NCI-H2029 treated with DMSO at 0.1 percent for 48 hours (cell line): Measurements from ENCODE around the gene TRIM75.
A peak's percentile ranks its signal among the peaks of the same experiment; 100 is the strongest.
"Not testable (repeated sequence)": the region's sequence is repeated elsewhere in the genome, so short reads cannot be mapped to it uniquely, and the experiment has no call there.

ENCODE experiments used
- DNase-seq: peaks from one replicate; lab custom pipeline; 2025; lab: John Stamatoyannopoulos, UW

The TRIM75 gene

DNA sequence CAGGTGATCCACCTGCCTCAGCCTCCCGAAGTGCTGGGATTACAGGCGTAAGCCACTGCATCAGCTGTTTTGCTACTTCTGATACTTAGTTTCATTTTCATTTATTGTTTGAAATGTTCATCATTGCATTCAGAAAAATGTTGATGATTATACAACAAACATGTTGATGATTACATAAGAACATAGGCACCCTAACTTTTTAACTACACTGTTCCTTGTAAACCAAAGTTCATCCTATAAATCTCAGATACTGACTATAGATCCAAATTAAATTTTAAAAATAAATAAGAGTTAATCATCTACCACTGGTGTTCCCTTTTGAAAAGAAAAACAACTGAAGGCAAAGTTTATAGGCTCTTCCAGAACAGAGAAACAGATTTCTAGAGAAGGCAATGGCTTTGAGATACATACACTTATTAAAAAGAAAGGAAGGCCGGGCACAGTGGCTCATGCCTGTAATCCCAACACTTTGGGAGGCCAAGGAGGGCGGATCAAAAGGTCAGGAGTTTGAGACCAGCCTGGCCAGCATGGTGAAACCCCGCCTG is 23.4 kb downstream of the TRIM75 start:
- no peak for DNase-seq

DNA sequence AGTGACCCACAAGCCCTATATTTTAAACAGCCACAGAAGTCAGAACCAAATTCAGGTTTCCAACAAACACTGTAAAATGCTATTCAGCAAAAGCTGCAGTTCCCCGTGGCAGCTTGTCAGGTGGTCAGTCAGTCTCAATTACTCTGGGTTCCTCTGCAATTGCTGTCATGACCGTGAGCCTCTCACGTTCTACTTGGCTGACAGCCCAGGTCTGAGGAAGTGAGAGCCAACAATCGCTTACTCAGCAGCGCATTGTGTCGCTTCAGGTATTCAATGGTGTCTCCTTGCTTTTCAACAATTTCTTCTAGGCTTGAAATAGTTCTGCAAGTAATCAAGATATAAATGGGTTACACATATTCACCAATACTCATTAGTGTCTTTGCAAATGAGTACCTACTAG is 25.8 kb downstream of the TRIM75 start:
- peak; percentile 54 for DNase-seq

DNA sequence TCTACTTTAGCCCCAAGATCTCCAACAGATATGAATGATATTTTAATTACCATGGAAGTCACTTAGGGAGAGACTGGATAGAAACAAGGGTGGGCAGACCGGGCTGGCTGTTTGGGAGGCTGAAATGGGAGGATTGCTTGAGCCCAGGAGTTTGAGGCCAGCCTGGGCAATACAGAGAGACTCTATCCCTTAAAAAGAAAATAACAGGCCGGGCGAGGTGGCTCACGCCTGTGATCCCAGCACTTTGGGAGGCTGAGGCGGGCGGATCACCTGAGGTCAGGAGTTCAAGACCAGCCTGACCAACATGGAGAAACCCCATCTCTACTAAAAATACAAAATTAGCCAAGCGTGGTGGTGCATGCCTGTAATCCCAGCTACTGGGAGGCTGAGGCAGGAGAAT is 31.1 kb downstream of the TRIM75 start:
- not testable (repeated sequence) for DNase-seq

DNA sequence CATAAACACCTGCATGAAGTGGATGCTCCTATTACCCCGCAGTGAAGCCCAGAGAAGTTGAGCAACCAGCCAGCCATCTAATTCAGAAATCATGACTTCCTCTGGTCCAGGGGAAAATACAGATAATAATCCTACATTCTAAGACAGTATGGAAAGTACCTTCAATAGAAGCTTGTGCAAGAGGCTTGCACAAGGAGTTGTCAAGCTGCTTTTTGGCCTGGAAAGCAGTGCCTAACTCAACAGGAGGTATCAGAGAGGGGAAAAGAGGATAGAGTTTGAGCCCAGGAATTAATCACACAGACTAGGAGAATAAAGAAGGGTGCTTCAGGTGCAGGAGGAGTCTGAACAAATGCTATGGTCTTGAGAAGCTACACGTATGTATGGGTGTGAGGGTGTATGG is 32.3 kb downstream of the TRIM75 start:
- no peak for DNase-seq

DNA sequence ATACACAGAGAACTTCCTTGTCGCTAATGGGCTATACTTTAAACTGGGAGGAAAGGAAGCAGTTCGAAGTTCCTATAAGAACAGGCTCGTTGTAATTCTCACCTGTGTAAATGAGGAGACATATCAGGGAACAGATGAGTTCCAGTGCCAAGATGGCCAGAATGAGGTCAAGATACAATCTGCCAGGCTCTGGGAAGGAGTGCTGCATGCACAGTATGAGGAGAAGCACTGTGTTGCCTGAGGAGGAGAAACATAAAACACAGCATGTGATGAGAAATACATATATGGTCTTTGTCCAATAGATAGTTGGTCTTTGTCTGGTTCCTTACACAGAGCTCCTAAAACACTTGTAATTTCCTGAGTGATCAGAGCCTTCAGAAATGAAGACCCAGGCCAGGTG is 34.7 kb downstream of the TRIM75 start:
- DNase-seq, result no peak

DNA sequence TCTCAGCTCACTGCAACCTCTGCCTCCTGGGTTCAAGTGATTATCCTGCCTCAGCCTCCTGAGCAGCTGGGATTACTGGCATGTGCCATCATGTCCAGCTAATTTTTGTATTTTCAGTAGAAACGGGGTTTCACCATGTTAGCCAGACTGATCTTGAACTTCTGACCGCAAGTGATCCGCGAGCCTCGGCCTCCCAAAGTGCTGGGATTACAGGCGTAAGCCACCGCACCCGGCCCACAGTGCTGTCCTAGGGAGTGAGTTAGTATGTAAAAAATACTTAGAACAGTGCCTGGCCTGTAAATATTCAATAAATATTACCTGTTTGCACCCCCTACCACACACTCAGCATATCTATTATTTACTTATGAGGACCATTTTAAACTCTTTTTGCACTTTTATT is 38.5 kb downstream of the TRIM75 start:
- not testable (repeated sequence) for DNase-seq

DNA sequence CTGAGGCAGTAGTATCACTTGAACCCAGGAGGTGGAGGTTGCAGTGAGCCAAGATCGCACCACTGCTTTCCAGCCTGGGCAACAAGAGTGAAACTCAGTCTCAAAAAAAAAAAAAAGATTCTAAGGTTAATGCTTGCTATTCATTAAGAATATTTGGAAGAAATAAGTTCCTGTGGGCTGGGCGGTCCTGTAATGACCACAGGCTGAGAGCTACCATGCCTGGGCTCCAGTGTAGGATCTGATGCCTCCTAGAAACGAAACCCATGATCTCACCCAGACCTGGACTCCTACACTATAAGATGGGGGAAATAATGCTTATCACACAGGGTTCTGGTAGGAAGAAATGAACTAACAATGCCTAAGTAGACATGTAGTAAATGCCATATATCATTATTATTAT is 41.2 kb downstream of the TRIM75 start:
- DNase-seq, result no peak

DNA sequence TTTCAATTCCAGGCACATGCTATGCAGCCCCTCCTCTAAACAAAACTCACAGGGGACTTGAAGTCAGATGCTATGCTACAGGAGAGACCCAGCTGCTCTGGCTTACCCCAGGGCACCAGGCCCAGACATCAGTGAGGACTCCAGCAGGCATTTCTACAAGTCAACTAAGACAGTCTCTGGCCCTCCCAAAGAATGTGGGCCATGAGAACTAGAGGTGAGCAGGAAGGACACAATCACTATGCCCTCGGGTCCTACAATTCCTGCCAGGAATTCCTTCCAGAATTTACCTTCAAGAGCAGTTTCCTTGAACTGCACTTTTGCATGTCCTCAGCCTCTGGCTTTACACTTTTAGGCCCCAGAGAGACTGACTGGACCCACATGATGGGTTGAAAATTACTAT is 41.6 kb downstream of the TRIM75 start:
- no peak for DNase-seq

DNA sequence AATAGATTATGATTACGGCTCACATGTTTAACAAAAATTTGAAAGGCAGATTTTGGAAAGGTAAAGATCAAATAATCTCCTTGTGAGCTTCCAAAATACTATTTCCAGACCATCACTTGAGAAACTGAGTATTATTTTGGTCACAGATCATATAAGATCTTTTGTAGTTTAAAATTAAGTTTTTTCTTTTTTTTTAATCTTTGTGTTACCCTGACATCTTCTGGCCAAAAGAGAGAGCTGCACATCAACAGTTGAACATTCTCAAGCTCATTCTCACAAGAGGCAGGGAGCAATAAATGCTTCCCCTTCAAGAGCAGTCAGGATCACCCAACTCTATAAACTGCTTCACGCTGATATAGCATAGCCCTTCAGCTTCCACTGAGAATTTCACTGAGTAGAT is 43.1 kb downstream of the TRIM75 start:
- no peak for DNase-seq

DNA sequence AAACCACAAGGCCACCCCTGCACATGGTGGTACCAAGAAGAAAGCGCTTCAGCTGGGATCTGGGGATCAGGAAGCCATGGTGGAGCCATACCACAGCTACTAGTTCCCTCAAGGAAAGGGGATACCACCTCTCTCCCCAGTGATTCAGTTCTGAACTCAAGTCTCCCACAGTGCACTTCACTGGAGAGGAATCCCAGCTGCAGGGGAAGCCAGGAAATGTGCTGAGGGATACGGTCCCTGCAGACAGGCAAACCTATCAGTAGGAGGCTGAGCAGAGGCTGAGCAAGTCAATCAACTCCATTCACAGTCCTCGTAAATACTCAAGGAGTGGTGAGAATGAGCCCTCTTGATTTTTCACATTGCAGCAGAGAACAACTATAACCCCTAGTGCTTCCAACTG is 48.0 kb downstream of the TRIM75 start:
- no peak for DNase-seq

DNA sequence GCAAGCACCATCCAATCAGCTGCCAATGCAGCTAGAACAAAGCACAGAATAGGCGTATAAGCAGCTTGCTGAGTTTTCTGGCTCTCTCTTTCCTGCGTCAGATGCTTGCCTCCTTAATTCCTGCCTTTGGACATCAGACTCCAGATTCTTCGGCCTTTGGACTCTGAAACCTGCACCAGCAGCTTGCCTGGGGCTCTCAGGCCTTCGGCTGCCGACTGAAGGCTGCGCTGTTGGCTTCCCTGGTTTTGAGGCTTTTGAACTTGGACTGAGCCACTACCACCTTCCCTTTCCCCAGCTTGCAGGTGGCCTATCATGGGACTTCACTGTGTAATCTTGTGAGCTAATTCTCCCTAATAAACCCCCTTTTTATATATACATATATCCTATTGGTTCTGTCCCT is 52.9 kb downstream of the TRIM75 start:
- DNase-seq, result no peak
